HG02870 (cell line): Measurements from ENCODE around the gene ZMYM1.
"Not testable (repeated sequence)": the region's sequence is repeated elsewhere in the genome, so short reads cannot be mapped to it uniquely, and the experiment has no call there.

Experiments used
- ATAC-seq: cut with Tn5 transposase; IDR thresholded peaks from one replicate; pipeline ENCODE4 v1.9.1; 2021; ENCODE audit warnings: mild to moderate bottlenecking, moderate library complexity; ENCODE audit not compliant: unreplicated experiment

The ZMYM1 gene

GRCh38 chr1:35073265-35073811 is 5.8 kb upstream of the ZMYM1 start:
- no peak for ATAC-seq

GRCh38 chr1:35076426-35076825 is 2.8 kb upstream of the ZMYM1 start:
- not testable (repeated sequence) for ATAC-seq

GRCh38 chr1:35080171-35080854 is 1.1 kb downstream of the ZMYM1 start:
- no peak for ATAC-seq

- ATAC-seq: no peak
Measured at GRCh38 chr1:35085421-35085820, 6.2 kb downstream of the ZMYM1 start.

- no peak for ATAC-seq
Measured at GRCh38 chr1:35097224-35097623, 18.0 kb downstream of the ZMYM1 start.

GRCh38 chr1:35111106-35111505 is 31.9 kb downstream of the ZMYM1 start:
- no peak for ATAC-seq

GRCh38 chr1:35112668-35113067 is 33.5 kb downstream of the ZMYM1 start:
- no peak for ATAC-seq

- ATAC-seq: no peak
Measured at GRCh38 chr1:35115459-35116383, 36.5 kb downstream of the ZMYM1 start.

- ATAC-seq: no peak
Measured at GRCh38 chr1:35120458-35121133, 41.4 kb downstream of the ZMYM1 start.

GRCh38 chr1:35122311-35122710 is 43.1 kb downstream of the ZMYM1 start:
- no peak for ATAC-seq

GRCh38 chr1:35126546-35126945 is 47.4 kb downstream of the ZMYM1 start:
- no peak for ATAC-seq

GRCh38 chr1:35129080-35129479 is 49.9 kb downstream of the ZMYM1 start:
- ATAC-seq: no peak

- no peak for ATAC-seq
Measured at GRCh38 chr1:35136780-35137179, 57.6 kb downstream of the ZMYM1 start.

- ATAC-seq: not testable (repeated sequence)
Measured at GRCh38 chr1:35137590-35137989, 58.4 kb downstream of the ZMYM1 start.

GRCh38 chr1:35142294-35142693 is 63.1 kb downstream of the ZMYM1 start:
- ATAC-seq: not testable (repeated sequence)

GRCh38 chr1:35142728-35143127 is 63.5 kb downstream of the ZMYM1 start:
- ATAC-seq: not testable (repeated sequence)

- no peak for ATAC-seq
Measured at GRCh38 chr1:35143737-35144508, 64.7 kb downstream of the ZMYM1 start.

GRCh38 chr1:35145892-35146549 is 66.8 kb downstream of the ZMYM1 start:
- not testable (repeated sequence) for ATAC-seq

GRCh38 chr1:35151220-35151619 is 72.0 kb downstream of the ZMYM1 start:
- no peak for ATAC-seq

GRCh38 chr1:35164893-35165292 is 85.7 kb downstream of the ZMYM1 start:
- no peak for ATAC-seq
